Measurements from ENCODE around the gene C19orf33. TPM values are rescaled to one million over a fixed set of nuclear protein-coding genes. Genes with fewer than 3 reads are reported as not detected.

The C19orf33 gene
- total RNA-seq, 1 experiment from 2014 or later: 135 TPM

- Histone ChIP-seq H3K4me1 (ENCODE audit: control insufficient read depth in 1 of 2, insufficient read depth in 2 of 2, low read length in 2 of 2) (peaks cover 4 to 24% of the 10 kb centered on the region in 2 experiments; a peak in 3 of 4 replicates), H3K9me3 (ENCODE audit: control insufficient read depth in 1 of 2, insufficient read depth in 1 of 2, low read depth in 1 of 2, low read length in 2 of 2) (no peaks in the 10 kb centered on the region), H3K36me3 (ENCODE audit: control insufficient read depth in 1 of 2, insufficient read depth in 2 of 2, low read length in 2 of 2) (peaks cover 10 to 34% of the 10 kb centered on the region in 2 experiments), H3K27ac (ENCODE audit: low read depth, low read length) (no peak overlapping the region), H4K20me1 (ENCODE audit: insufficient read depth) (peaks cover 15% of the 10 kb centered on the region; the same call in 1 of the 2 replicates), H2AFZ (ENCODE audit: low read depth, low read length, poor library complexity, severe bottlenecking) (no peak overlapping the region), H3K9ac (ENCODE audit: low read length) (no peak overlapping the region), H3K79me2 (ENCODE audit: insufficient read depth, low read length) (peaks cover 100% of the 10 kb centered on the region), H3K4me3 (replicated peaks in 1 of 2; ENCODE audit: low read depth in 1 of 2, low read length in 2 of 2) (no peak overlapping the region), H3K9me2 (ENCODE audit: insufficient read depth) (no peaks in the 10 kb centered on the region), H3K4me2 (ENCODE audit: low read length) (no peak overlapping the region), H3K27me3 (ENCODE audit: insufficient read depth, low read length) (no peaks in the 10 kb centered on the region)
- ATAC-seq (no peak), DNase-seq (ENCODE audit: low read depth, low spot score) (no peak)
- RAD21 ChIA-PET (ENCODE audit: low non-redundant PET in 1 of 2, low total read pairs in 2 of 2, uncharacterized antibody in 2 of 2, unreplicated experiment in 2 of 2): no interaction called here
- intact Hi-C loops (cut with micrococcal nuclease): no loop called here
- CTCF ChIA-PET: no interaction called here
- POLR2A ChIA-PET: no interaction called here
- no TSS peak for BruUV-seq (replicated peaks)
- TF ChIP-seq CTCF (IDR thresholded peaks at IDR 0.05 in 2 of 3, conservative IDR thresholded peaks at IDR 0.05 in 1 of 3; ENCODE audit: borderline replicate concordance in 1 of 3, insufficient read depth in 1 of 3, low read depth in 2 of 3, low read length in 2 of 3): no peak
Observed at GRCh38 chr19:38278751-38279150, 25.3 kb upstream of the C19orf33 start.

GRCh38 chr19:38280030-38280921, 23.8 kb upstream of the C19orf33 start:
- intact Hi-C loops (cut with micrococcal nuclease): no loop called here

More at GRCh38 chr19:38280030-38280921, 23.8 kb upstream of the C19orf33 start:
- BruUV-seq (replicated peaks): no TSS peak
- Histone ChIP-seq H4K20me1 (ENCODE audit: insufficient read depth) (peaks cover 15% of the 10 kb centered on the region; the same call in 1 of the 2 replicates), H3K27me3 (ENCODE audit: insufficient read depth, low read length) (no peaks in the 10 kb centered on the region), H3K27ac (ENCODE audit: low read depth, low read length) (no peak overlapping the region), H3K4me3 (replicated peaks in 1 of 2; ENCODE audit: low read depth in 1 of 2, low read length in 2 of 2) (no peak overlapping the region), H3K9me2 (ENCODE audit: insufficient read depth) (no peaks in the 10 kb centered on the region), H3K9ac (ENCODE audit: low read length) (no peak overlapping the region), H3K36me3 (ENCODE audit: control insufficient read depth in 1 of 2, insufficient read depth in 2 of 2, low read length in 2 of 2) (peaks cover 21 to 39% of the 10 kb centered on the region in 2 experiments; a peak in 3 of 4 replicates), H3K4me1 (ENCODE audit: control insufficient read depth in 1 of 2, insufficient read depth in 2 of 2, low read length in 2 of 2) (peaks cover 4 to 24% of the 10 kb centered on the region in 2 experiments; a peak in 3 of 4 replicates), H3K4me2 (ENCODE audit: low read length) (no peak overlapping the region), H3K79me2 (ENCODE audit: insufficient read depth, low read length) (peaks cover 93% of the 10 kb centered on the region), H3K9me3 (ENCODE audit: control insufficient read depth in 1 of 2, insufficient read depth in 1 of 2, low read depth in 1 of 2, low read length in 2 of 2) (no peaks in the 10 kb centered on the region), H2AFZ (ENCODE audit: low read depth, low read length, poor library complexity, severe bottlenecking) (no peak overlapping the region)
- POLR2A ChIA-PET: no interaction called here
- no peak for ATAC-seq
- RAD21 ChIA-PET (ENCODE audit: low non-redundant PET in 1 of 2, low total read pairs in 2 of 2, uncharacterized antibody in 2 of 2, unreplicated experiment in 2 of 2): interaction anchor here in 1 of 2 experiments (0.9 kb wide), 1 partner anchor 24 kb away, joined by 3 read pairs; no protein-coding TSS in a partner anchor
- DNase-seq (ENCODE audit: low read depth, low spot score): no peak
- CTCF ChIA-PET: no interaction called here
- TF ChIP-seq RAD21 (IDR thresholded peaks at IDR 0.05; ENCODE audit: low read depth) (no peak), ZFX (IDR thresholded peaks at IDR 0.05) (no peak), CTCF (IDR thresholded peaks at IDR 0.05 in 2 of 3, conservative IDR thresholded peaks at IDR 0.05 in 1 of 3; ENCODE audit: borderline replicate concordance in 1 of 3, insufficient read depth in 1 of 3, low read depth in 2 of 3, low read length in 2 of 3) (no peak), SP1 (IDR thresholded peaks at IDR 0.05; ENCODE audit: low read depth) (no peak)
